HUES64 (cell line): Measurements from ENCODE around the gene ZNF574.

Experiments used
- H3K27ac ChIP-seq: 2 replicates; pipeline ENCODE4 v1.7.0; 2013; ENCODE audit warnings: low read depth, low read length, inconsistent platforms
- H3K27me3 ChIP-seq: 2 replicates; pipeline ENCODE4 v1.6.1; 2013; ENCODE audit warnings: mild to moderate bottlenecking, low read length; ENCODE audit not compliant: insufficient read depth
- H3K36me3 ChIP-seq: 2 replicates; pipeline ENCODE4 v1.6.1; 2013; ENCODE audit warnings: mild to moderate bottlenecking, low read length; ENCODE audit not compliant: insufficient read depth
- H3K4me1 ChIP-seq: 2 replicates; pipeline ENCODE4 v1.6.1; 2013; ENCODE audit warnings: mild to moderate bottlenecking, low read length, moderate library complexity; ENCODE audit not compliant: insufficient read depth
- H3K4me3 ChIP-seq: 2 replicates; pipeline ENCODE4 v1.5.1; 2013; ENCODE audit warnings: mild to moderate bottlenecking, low read length, moderate library complexity
- H3K9ac ChIP-seq: 2 replicates; pipeline ENCODE4 v1.6.1; 2013; ENCODE audit warnings: mild to moderate bottlenecking, low read depth, low read length
- H3K9me3 ChIP-seq: 2 replicates; pipeline ENCODE4 v1.6.1; 2013; ENCODE audit warnings: low read depth, low read length; ENCODE audit not compliant: insufficient read depth
- WGBS: fragments of 150-250, 120-280 bp; methylation state at CpG from one replicate; pipeline ENCODE4 v1.1.7; 2013; ENCODE audit warnings: missing lambda C conversion rate; 5-methylcytosine and 5-hydroxymethylcytosine counted together

Gene ZNF574

GRCh38 chr19:42110658-42111057 is 34.7 kb downstream of the ZNF574 start:
- Histone ChIP-seq H3K27ac (no peak overlapping the region), H3K36me3 (no peaks in the 10 kb centered on the region), H3K27me3 (no peaks in the 10 kb centered on the region), H3K4me3 (no peak overlapping the region), H3K4me1 (peaks cover 21% of the 10 kb centered on the region), H3K9me3 (no peaks in the 10 kb centered on the region), H3K9ac (no peak overlapping the region)
- WGBS, result 87% methylated on average over 1 of the region's 1 CpG

DNA sequence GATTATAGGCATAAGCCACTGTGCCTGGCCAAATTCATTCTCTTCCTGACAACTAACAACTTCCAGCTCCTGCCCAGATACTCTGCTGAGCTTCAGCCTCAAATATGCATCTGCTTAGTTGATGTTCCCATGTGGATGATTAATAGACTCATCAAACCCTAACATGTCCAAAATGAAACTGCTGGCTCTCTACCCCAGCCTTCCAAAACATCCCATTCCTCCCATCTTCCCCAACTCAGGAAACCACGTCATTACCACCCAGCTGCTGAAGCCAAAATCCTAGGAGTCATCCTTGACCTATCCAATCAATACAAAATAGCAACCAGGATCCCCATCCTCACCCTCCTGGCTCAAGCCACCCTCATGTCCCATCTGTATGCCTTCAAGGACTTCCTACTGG is 35.4 kb downstream of the ZNF574 start:
- no peaks in the 10 kb centered on the region for H3K36me3 ChIP-seq
- no peak overlapping the region for H3K9ac ChIP-seq
- H3K4me3 ChIP-seq, result no peak overlapping the region
- WGBS, result 87% methylated on average over 1 of the region's 1 CpG
- no peaks in the 10 kb centered on the region for H3K27me3 ChIP-seq
- H3K9me3 ChIP-seq, result no peaks in the 10 kb centered on the region
- no peak overlapping the region for H3K27ac ChIP-seq
- H3K4me1 ChIP-seq, result peaks cover 21% of the 10 kb centered on the region

- no peak overlapping the region for H3K4me3 ChIP-seq
- H3K36me3 ChIP-seq, result no peaks in the 10 kb centered on the region
- no peak overlapping the region for H3K9ac ChIP-seq
- H3K9me3 ChIP-seq, result no peaks in the 10 kb centered on the region
- no peaks in the 10 kb centered on the region for H3K27me3 ChIP-seq
- H3K27ac ChIP-seq, result no peak overlapping the region
- peaks cover 21% of the 10 kb centered on the region for H3K4me1 ChIP-seq
- WGBS, result 82% methylated on average over 3 of the region's 3 CpGs
Measured at GRCh38 chr19:42111811-42112210, 35.8 kb downstream of the ZNF574 start.

GRCh38 chr19:42113641-42114348 is 37.8 kb downstream of the ZNF574 start:
- H3K36me3 ChIP-seq, result no peaks in the 10 kb centered on the region
- peaks cover 19% of the 10 kb centered on the region for H3K4me1 ChIP-seq
- WGBS, result 35% methylated on average over 10 of the region's 10 CpGs
- H3K9ac ChIP-seq, result no peak overlapping the region
- no peak overlapping the region for H3K4me3 ChIP-seq
- no peak overlapping the region; the same call in 1 of the 2 replicates for H3K27ac ChIP-seq
- no peaks in the 10 kb centered on the region for H3K27me3 ChIP-seq
- no peaks in the 10 kb centered on the region for H3K9me3 ChIP-seq

- WGBS, result 27% methylated on average over 7 of the region's 7 CpGs
- Histone ChIP-seq H3K27me3 (no peaks in the 10 kb centered on the region), H3K27ac (no peak overlapping the region; the same call in 1 of the 2 replicates), H3K4me3 (no peak overlapping the region), H3K36me3 (no peaks in the 10 kb centered on the region), H3K9ac (no peak overlapping the region), H3K4me1 (peaks cover 18% of the 10 kb centered on the region), H3K9me3 (no peaks in the 10 kb centered on the region)
Measured at GRCh38 chr19:42114412-42114811, 38.4 kb downstream of the ZNF574 start.

- Histone ChIP-seq H3K4me3 (no peak overlapping the region), H3K27ac (no peak overlapping the region), H3K4me1 (peaks cover 18% of the 10 kb centered on the region), H3K9ac (no peak overlapping the region), H3K36me3 (no peaks in the 10 kb centered on the region), H3K27me3 (no peaks in the 10 kb centered on the region), H3K9me3 (no peaks in the 10 kb centered on the region)
- 92% methylated on average over 4 of the region's 4 CpGs for WGBS
Measured at GRCh38 chr19:42115219-42115618, 39.3 kb downstream of the ZNF574 start.

- no peak overlapping the region for H3K9ac ChIP-seq
- H3K27me3 ChIP-seq, result no peaks in the 10 kb centered on the region
- no peaks in the 10 kb centered on the region for H3K36me3 ChIP-seq
- peaks cover 18% of the 10 kb centered on the region for H3K4me1 ChIP-seq
- WGBS, result 94% methylated on average over 4 of the region's 4 CpGs
- H3K9me3 ChIP-seq, result no peaks in the 10 kb centered on the region
- H3K27ac ChIP-seq, result no peak overlapping the region
- no peak overlapping the region for H3K4me3 ChIP-seq
Measured at GRCh38 chr19:42115705-42116104, 39.7 kb downstream of the ZNF574 start.

- no peak overlapping the region for H3K4me3 ChIP-seq
- H3K36me3 ChIP-seq, result no peaks in the 10 kb centered on the region
- 95% methylated on average over 19 of the region's 20 CpGs for WGBS
- H3K27ac ChIP-seq, result no peak overlapping the region
- peaks cover 23% of the 10 kb centered on the region for H3K4me1 ChIP-seq
- H3K9me3 ChIP-seq, result no peaks in the 10 kb centered on the region
- no peak overlapping the region for H3K9ac ChIP-seq
- no peaks in the 10 kb centered on the region for H3K27me3 ChIP-seq
Measured at GRCh38 chr19:42116308-42117075, 40.5 kb downstream of the ZNF574 start.

- no peak overlapping the region for H3K4me3 ChIP-seq
- H3K9ac ChIP-seq, result no peak overlapping the region
- 92% methylated on average over 6 of the region's 6 CpGs for WGBS
- peaks cover 29% of the 10 kb centered on the region for H3K4me1 ChIP-seq
- H3K9me3 ChIP-seq, result no peaks in the 10 kb centered on the region
- H3K36me3 ChIP-seq, result no peaks in the 10 kb centered on the region
- no peaks in the 10 kb centered on the region for H3K27me3 ChIP-seq
- H3K27ac ChIP-seq, result no peak overlapping the region
Measured at GRCh38 chr19:42117076-42117475, 41.1 kb downstream of the ZNF574 start.

DNA sequence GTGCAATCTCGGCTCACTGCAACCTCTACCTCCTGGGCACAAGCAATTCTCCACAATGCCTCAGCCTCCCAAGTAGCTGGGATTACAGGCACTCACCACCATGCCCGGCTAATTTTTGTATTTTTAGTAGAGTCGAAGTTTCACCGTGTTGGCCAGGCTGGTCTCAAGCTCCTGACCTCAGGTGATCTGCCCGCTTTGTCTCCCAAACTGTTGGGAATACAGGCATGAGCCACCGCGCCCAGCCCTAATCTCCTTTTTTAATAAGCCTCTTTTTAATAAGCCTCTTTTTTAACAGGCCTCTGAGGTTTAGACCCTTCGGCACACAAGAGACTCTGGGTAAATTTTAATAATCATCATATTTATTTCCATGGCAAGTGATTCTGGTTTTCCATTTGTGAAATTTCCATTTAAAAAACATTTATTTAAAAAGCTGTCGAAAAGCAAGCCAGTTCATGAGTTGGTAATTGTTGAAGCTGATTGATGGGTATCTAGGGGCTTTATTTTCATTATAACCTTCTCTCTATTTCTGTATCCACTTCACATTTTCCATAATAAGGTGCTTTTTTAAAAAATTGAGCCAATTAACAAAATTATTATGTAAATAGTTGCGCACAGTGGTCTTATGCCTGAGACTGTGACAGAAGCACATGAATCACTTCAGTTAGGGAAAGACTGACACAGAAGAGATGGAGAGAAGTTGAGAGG is 44.5 kb downstream of the ZNF574 start:
- no peaks in the 10 kb centered on the region for H3K36me3 ChIP-seq
- H3K27me3 ChIP-seq, result no peaks in the 10 kb centered on the region
- peaks cover 11% of the 10 kb centered on the region; the same call in 1 of the 2 replicates for H3K4me1 ChIP-seq
- no peak overlapping the region for H3K27ac ChIP-seq
- no peak overlapping the region for H3K9ac ChIP-seq
- whole genome bisulfite sequencing, result 94% methylated on average over 8 of the region's 10 CpGs
- no peaks in the 10 kb centered on the region for H3K9me3 ChIP-seq
- no peak overlapping the region for H3K4me3 ChIP-seq

GRCh38 chr19:42121036-42121621 is 45.2 kb downstream of the ZNF574 start:
- no peaks in the 10 kb centered on the region for H3K27me3 ChIP-seq
- H3K4me1 ChIP-seq, result peaks cover 11% of the 10 kb centered on the region; the same call in 1 of the 2 replicates
- H3K9ac ChIP-seq, result no peak overlapping the region
- WGBS, result 82% methylated on average over 5 of the region's 5 CpGs
- no peak overlapping the region for H3K27ac ChIP-seq
- H3K9me3 ChIP-seq, result no peaks in the 10 kb centered on the region
- no peaks in the 10 kb centered on the region for H3K36me3 ChIP-seq
- H3K4me3 ChIP-seq, result no peak overlapping the region
